ENCODE results near the gene MLC1.

DNA sequence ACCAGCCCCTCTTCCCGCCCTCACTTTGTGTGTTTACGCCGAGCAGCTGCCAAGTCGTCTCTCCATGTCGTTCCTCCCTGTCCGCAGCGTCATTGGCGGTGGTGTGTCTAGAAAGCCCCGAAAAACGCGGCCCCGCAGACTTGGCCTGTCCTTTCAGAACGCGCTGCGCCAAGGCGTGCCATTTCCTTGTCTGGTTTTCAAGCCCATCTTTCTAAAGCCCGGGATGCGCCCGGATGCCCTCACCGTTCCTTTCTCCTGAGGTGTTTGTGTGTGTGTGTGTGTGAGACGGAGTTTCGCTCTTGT, 5.1 kb upstream of the MLC1 start:
- TF ChIP-seq POLR2A (IDR thresholded peaks at IDR 0.05), result no peak
- TF ChIP-seq, protein P1, sequence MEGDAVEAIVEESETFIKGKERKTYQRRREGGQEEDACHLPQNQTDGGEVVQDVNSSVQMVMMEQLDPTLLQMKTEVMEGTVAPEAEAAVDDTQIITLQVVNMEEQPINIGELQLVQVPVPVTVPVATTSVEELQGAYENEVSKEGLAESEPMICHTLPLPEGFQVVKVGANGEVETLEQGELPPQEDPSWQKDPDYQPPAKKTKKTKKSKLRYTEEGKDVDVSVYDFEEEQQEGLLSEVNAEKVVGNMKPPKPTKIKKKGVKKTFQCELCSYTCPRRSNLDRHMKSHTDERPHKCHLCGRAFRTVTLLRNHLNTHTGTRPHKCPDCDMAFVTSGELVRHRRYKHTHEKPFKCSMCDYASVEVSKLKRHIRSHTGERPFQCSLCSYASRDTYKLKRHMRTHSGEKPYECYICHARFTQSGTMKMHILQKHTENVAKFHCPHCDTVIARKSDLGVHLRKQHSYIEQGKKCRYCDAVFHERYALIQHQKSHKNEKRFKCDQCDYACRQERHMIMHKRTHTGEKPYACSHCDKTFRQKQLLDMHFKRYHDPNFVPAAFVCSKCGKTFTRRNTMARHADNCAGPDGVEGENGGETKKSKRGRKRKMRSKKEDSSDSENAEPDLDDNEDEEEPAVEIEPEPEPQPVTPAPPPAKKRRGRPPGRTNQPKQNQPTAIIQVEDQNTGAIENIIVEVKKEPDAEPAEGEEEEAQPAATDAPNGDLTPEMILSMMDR (IDR thresholded peaks at IDR 0.05), result no peak
